ENCODE measurements around the gene GALNT11.
"Not testable (repeated sequence)": the region's sequence is repeated elsewhere in the genome, so short reads cannot be mapped to it uniquely, and the experiment has no call there.

Gene GALNT11

GRCh38 chr7:152025077-152025936 lies at the start of gene GALNT11:
TSS of gene GALNT11 (plus strand) at chr7:152025674. CDS start at chr7:152094228, 68,554 bp downstream.
- DNase-seq, result peak; percentile 10

GRCh38 chr7:151978616-151979015 lies 46.9 kb upstream of the GALNT11 start:
- DNase-seq, result no peak

GRCh38 chr7:151981223-151981622 lies 44.3 kb upstream of the GALNT11 start:
- no peak for DNase-seq

GRCh38 chr7:151982806-151983205 lies 42.7 kb upstream of the GALNT11 start:
- DNase-seq, result no peak

GRCh38 chr7:151984612-151985011 lies 40.9 kb upstream of the GALNT11 start:
- DNase-seq, result no peak

- DNase-seq, result no peak
Observed at GRCh38 chr7:151987748-151988529, 37.5 kb upstream of the GALNT11 start.

- peak; percentile 7 for DNase-seq
Observed at GRCh38 chr7:151992375-151992774, 33.1 kb upstream of the GALNT11 start.

GRCh38 chr7:151993977-151994676 lies 31.3 kb upstream of the GALNT11 start:
- DNase-seq, result no peak

GRCh38 chr7:151999424-152000090 lies 25.9 kb upstream of the GALNT11 start:
- DNase-seq, result no peak

- no peak for DNase-seq
Observed at GRCh38 chr7:152000191-152000590, 25.3 kb upstream of the GALNT11 start.

GRCh38 chr7:152006336-152006735 lies 19.1 kb upstream of the GALNT11 start:
- DNase-seq, result no peak

GRCh38 chr7:152011860-152012259 lies 13.6 kb upstream of the GALNT11 start:
- no peak for DNase-seq

GRCh38 chr7:152013230-152013629 lies 12.2 kb upstream of the GALNT11 start:
- DNase-seq, result no peak

GRCh38 chr7:152013974-152014373 lies 11.5 kb upstream of the GALNT11 start:
- DNase-seq, result no peak

GRCh38 chr7:152014722-152015121 lies 10.8 kb upstream of the GALNT11 start:
- DNase-seq, result no peak

GRCh38 chr7:152015600-152015999 lies 9.9 kb upstream of the GALNT11 start:
- DNase-seq, result no peak

- DNase-seq, result no peak
Observed at GRCh38 chr7:152016947-152017346, 8.5 kb upstream of the GALNT11 start.

- not testable (repeated sequence) for DNase-seq
Observed at GRCh38 chr7:152017683-152018082, 7.8 kb upstream of the GALNT11 start.

- not testable (repeated sequence) for DNase-seq
Observed at GRCh38 chr7:152021740-152022139, 3.7 kb upstream of the GALNT11 start.

GRCh38 chr7:152025937-152026890 lies 740 bp downstream of the GALNT11 start:
- no peak for DNase-seq
